Measurements from ENCODE around the gene ABI3BP.

Gene ABI3BP

GRCh38 chr3:100888881-100889280, 104.3 kb downstream of the ABI3BP start:
- TF ChIP-seq CTCF (IDR thresholded peaks at IDR 0.05; ENCODE audit: low read depth, low read length), result no peak
- no peak for DNase-seq (ENCODE audit: extremely low read depth, low read depth)

- TF ChIP-seq CTCF (IDR thresholded peaks at IDR 0.05; ENCODE audit: low read depth, low read length), result no peak
- DNase-seq (ENCODE audit: extremely low read depth, low read depth), result peak; percentile 40
Observed at GRCh38 chr3:100882571-100882984, 110.6 kb downstream of the ABI3BP start.

DNA sequence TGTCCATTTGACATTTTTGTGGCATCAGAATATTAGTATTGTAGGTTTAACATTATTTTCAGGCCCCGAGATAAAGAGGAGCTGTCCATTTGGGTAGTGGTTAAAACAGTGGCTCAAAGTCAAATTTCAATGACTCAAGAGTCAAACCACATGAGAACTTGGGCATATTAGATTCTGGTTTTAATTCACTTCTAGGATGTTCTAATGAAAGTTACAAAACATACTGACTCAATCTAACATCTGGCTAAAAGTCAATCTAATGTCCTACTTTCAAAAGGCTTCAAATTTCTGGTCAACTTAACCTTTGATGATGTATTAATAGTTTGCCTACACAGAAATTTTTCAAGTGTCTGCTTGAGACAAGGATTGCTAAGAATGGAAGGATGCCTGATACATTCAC, 112.4 kb downstream of the ABI3BP start:
- TF ChIP-seq CTCF (IDR thresholded peaks at IDR 0.05; ENCODE audit: low read depth, low read length), result no peak
- DNase-seq (ENCODE audit: extremely low read depth, low read depth), result peak; percentile 35

- DNase-seq (ENCODE audit: extremely low read depth, low read depth), result no peak
- no peak for TF ChIP-seq CTCF (IDR thresholded peaks at IDR 0.05; ENCODE audit: low read depth, low read length)
Observed at GRCh38 chr3:100880072-100880471, 113.1 kb downstream of the ABI3BP start.

DNA sequence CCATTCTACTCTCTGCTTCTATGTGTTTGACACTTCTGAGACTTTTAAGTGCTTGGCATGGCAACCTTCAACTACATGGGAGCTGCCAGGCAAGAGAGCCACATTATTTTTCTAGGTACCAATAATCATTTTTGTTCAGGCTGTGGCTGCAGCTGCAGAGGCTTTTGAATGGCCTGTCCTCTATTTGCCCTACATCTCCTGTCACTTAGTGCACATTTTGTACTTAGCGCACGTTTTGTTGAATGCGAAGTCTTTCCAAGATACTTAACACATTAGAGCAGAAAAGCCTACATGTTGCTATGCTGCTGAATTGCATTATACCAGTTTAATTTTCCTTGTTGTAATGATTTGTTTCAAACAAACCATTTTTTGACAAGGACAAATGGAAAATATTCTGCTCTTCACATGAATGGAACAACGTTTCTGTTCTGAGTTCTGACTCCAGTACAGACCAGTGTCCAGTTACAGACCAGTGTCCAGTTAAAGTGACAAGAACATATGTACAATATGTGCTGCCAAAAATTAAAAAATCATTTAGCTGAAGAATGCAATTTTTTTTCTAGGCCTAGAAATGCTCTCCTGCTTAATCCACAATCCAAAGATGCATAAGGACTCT, 113.9 kb downstream of the ABI3BP start:
- TF ChIP-seq CTCF (IDR thresholded peaks at IDR 0.05; ENCODE audit: low read depth, low read length), result no peak
- no peak for DNase-seq (ENCODE audit: extremely low read depth, low read depth)

GRCh38 chr3:100877286-100877685, 115.9 kb downstream of the ABI3BP start:
- no peak for DNase-seq (ENCODE audit: extremely low read depth, low read depth)
- TF ChIP-seq CTCF (IDR thresholded peaks at IDR 0.05; ENCODE audit: low read depth, low read length), result no peak

- DNase-seq (ENCODE audit: extremely low read depth, low read depth), result no peak
- no peak for TF ChIP-seq CTCF (IDR thresholded peaks at IDR 0.05; ENCODE audit: low read depth, low read length)
Observed at GRCh38 chr3:100875239-100875638, 118.0 kb downstream of the ABI3BP start.
